Stomach smooth muscle (tissue), 2 donors: Measurements from ENCODE around the gene CCNK.
A peak's percentile ranks its signal among the peaks of the same experiment; 100 is the strongest.

Source experiments
- H3K27ac ChIP-seq: one replicate; pipeline ENCODE4 v1.7.0; 2013; ENCODE audit warnings: mild to moderate bottlenecking, low read length, inconsistent platforms
- H3K27me3 ChIP-seq, 2 donors: one replicate each; pipeline ENCODE4 v1.7.0; 2013; ENCODE audit warnings: low read length in 2 of 2; ENCODE audit not compliant: insufficient read depth in 2 of 2, control insufficient read depth in 1 of 2
- H3K36me3 ChIP-seq, 2 donors: one replicate each; pipeline ENCODE4 v1.7.0; 2013; ENCODE audit warnings: low read length in 2 of 2; ENCODE audit not compliant: control insufficient read depth in 2 of 2, insufficient read depth in 2 of 2
- H3K4me1 ChIP-seq: one replicate; pipeline ENCODE4 v1.7.0; 2013; ENCODE audit warnings: low read length; ENCODE audit not compliant: control insufficient read depth, insufficient read depth
- H3K4me3 ChIP-seq, 2 donors: one replicate each; pipeline ENCODE4 v1.7.0; 2013; ENCODE audit warnings: low read length in 2 of 2
- H3K9ac ChIP-seq, 2 donors: one replicate each; pipeline ENCODE4 v1.7.0; 2013; ENCODE audit warnings: low read length in 2 of 2, mild to moderate bottlenecking in 1 of 2
- H3K9me3 ChIP-seq, 2 donors: one replicate each; pipeline ENCODE4 v1.7.0; 2013; ENCODE audit warnings: low read length in 2 of 2; ENCODE audit not compliant: control insufficient read depth in 2 of 2
- donor health status: healthy.
- donor health status: Pancreatic carcinoma.

CCNK gene

GRCh38 chr14:99527427-99528076, 46.3 kb downstream of the CCNK start:
- peaks cover 0 to 2% of the 10 kb centered on the region in 2 donors for H3K36me3 ChIP-seq
- H3K9me3 ChIP-seq: no peaks in the 10 kb centered on the region
- H3K4me1 ChIP-seq: peaks cover 53% of the 10 kb centered on the region
- H3K4me3 ChIP-seq: no peak overlapping the region
- H3K9ac ChIP-seq: no peak overlapping the region
- no peak overlapping the region for H3K27ac ChIP-seq
- H3K27me3 ChIP-seq: no peaks in the 10 kb centered on the region

GRCh38 chr14:99529899-99530298, 48.7 kb downstream of the CCNK start:
- peaks cover 41% of the 10 kb centered on the region for H3K4me1 ChIP-seq

GRCh38 chr14:99530407-99531155, 49.4 kb downstream of the CCNK start:
- Histone ChIP-seq H3K36me3 (peaks cover 0 to 2% of the 10 kb centered on the region in 2 donors), H3K9ac (no peak overlapping the region), H3K27ac (no peak overlapping the region), H3K4me3 (no peak overlapping the region), H3K4me1 (peaks cover 41% of the 10 kb centered on the region), H3K27me3 (no peaks in the 10 kb centered on the region), H3K9me3 (no peaks in the 10 kb centered on the region)

More at GRCh38 chr14:99529899-99530298, 48.7 kb downstream of the CCNK start:
- Histone ChIP-seq H3K9ac (no peak overlapping the region), H3K4me3 (no peak overlapping the region), H3K36me3 (peaks cover 0 to 2% of the 10 kb centered on the region in 2 donors), H3K27me3 (no peaks in the 10 kb centered on the region), H3K27ac (no peak overlapping the region), H3K9me3 (no peaks in the 10 kb centered on the region)

- Histone ChIP-seq H3K4me1 (peaks cover 50% of the 10 kb centered on the region), H3K9me3 (no peaks in the 10 kb centered on the region), H3K36me3 (peaks cover 0 to 2% of the 10 kb centered on the region in 2 donors), H3K9ac (no peak overlapping the region), H3K4me3 (no peak overlapping the region), H3K27me3 (no peaks in the 10 kb centered on the region), H3K27ac (no peak overlapping the region)
These were observed 50.3 kb downstream of the CCNK start for GRCh38 chr14:99531251-99532096.

- no peak overlapping the region for H3K9ac ChIP-seq
- H3K4me3 ChIP-seq: no peak overlapping the region
- no peaks in the 10 kb centered on the region for H3K36me3 ChIP-seq
- H3K9me3 ChIP-seq: no peaks in the 10 kb centered on the region
- H3K27me3 ChIP-seq: no peaks in the 10 kb centered on the region
- no peak overlapping the region for H3K27ac ChIP-seq
- H3K4me1 ChIP-seq: peaks cover 54% of the 10 kb centered on the region
These were observed 51.1 kb downstream of the CCNK start for GRCh38 chr14:99532310-99532709.

GRCh38 chr14:99534333-99534732, 53.1 kb downstream of the CCNK start:
- no peaks in the 10 kb centered on the region for H3K27me3 ChIP-seq
- H3K36me3 ChIP-seq: no peaks in the 10 kb centered on the region
- no peak overlapping the region for H3K4me3 ChIP-seq
- no peaks in the 10 kb centered on the region for H3K9me3 ChIP-seq
- no peak overlapping the region for H3K9ac ChIP-seq
- H3K27ac ChIP-seq: peak overlapping the region; percentile 62
- peaks cover 70% of the 10 kb centered on the region for H3K4me1 ChIP-seq

GRCh38 chr14:99534863-99535262, 53.7 kb downstream of the CCNK start:
- Histone ChIP-seq H3K9ac (no peak overlapping the region), H3K27me3 (no peaks in the 10 kb centered on the region), H3K27ac (peak overlapping the region; percentile 62), H3K4me1 (peaks cover 68% of the 10 kb centered on the region), H3K36me3 (no peaks in the 10 kb centered on the region), H3K4me3 (no peak overlapping the region), H3K9me3 (no peaks in the 10 kb centered on the region)

GRCh38 chr14:99535448-99535847, 54.2 kb downstream of the CCNK start:
- no peaks in the 10 kb centered on the region for H3K27me3 ChIP-seq
- no peaks in the 10 kb centered on the region for H3K9me3 ChIP-seq
- H3K9ac ChIP-seq: no peak overlapping the region
- H3K27ac ChIP-seq: peak overlapping the region; percentile 62
- H3K36me3 ChIP-seq: no peaks in the 10 kb centered on the region
- H3K4me1 ChIP-seq: peaks cover 68% of the 10 kb centered on the region
- peak overlapping the region in 1 of 2 donors; percentile 8 for H3K4me3 ChIP-seq

GRCh38 chr14:99535908-99536778, 54.9 kb downstream of the CCNK start:
- Histone ChIP-seq H3K27me3 (no peaks in the 10 kb centered on the region), H3K36me3 (no peaks in the 10 kb centered on the region), H3K9ac (peak overlapping the region in 1 of 2 donors; percentile 74), H3K4me3 (no peak overlapping the region), H3K27ac (peak overlapping the region; percentile 70), H3K4me1 (peaks cover 70% of the 10 kb centered on the region), H3K9me3 (no peaks in the 10 kb centered on the region)

GRCh38 chr14:99537399-99537798, 56.2 kb downstream of the CCNK start:
- Histone ChIP-seq H3K27me3 (no peaks in the 10 kb centered on the region), H3K9me3 (no peaks in the 10 kb centered on the region), H3K4me3 (peak overlapping the region in 1 of 2 donors; percentile 54), H3K9ac (peak overlapping the region; percentile 58 to 74), H3K36me3 (no peaks in the 10 kb centered on the region), H3K27ac (peak overlapping the region; percentile 70), H3K4me1 (peaks cover 74% of the 10 kb centered on the region)
